Panc1 (cell line): ENCODE measurements around the gene LYZL2. TPM values are rescaled to one million over a fixed set of nuclear protein-coding genes. Genes with fewer than 3 reads are reported as not detected.
"Not testable (repeated sequence)": the region's sequence is repeated elsewhere in the genome, so short reads cannot be mapped to it uniquely, and the experiment has no call there.

Experiments used
- ATAC-seq: fragments of 200-7000 bp; cut with Tn5 transposase; 2 replicates; pipeline ENCODE4 v1.9.1; 2020; ENCODE audit warnings: mild to moderate bottlenecking, moderate library complexity
- BruUV-seq: library from RNA; stranded (reverse); fragments of 400-500 nt; replicated peaks from 2 replicates; lab custom pipeline; 2021; lab: Mats Ljungman, UMichigan
- CTCF ChIA-PET: fragments of 300-600 bp; sonication (Branson Sonifier 250); formaldehyde crosslinking; loops from one replicate; lab custom pipeline; 2022; ENCODE audit warnings: antibody characterized with exemption; lab: Charles Lee
- POLR2A ChIA-PET: fragments of 300-600 bp; sonication (Branson Sonifier 250); formaldehyde crosslinking; loops from one replicate; lab custom pipeline; 2022; ENCODE audit warnings: antibody characterized with exemption; lab: Charles Lee
- DNase-seq: peaks from one replicate; pipeline ENCODE4 v3.0.0-alpha.2; 2010; ENCODE audit warnings: low read depth, low spot score
- H3K27ac ChIP-seq: 2 replicates; pipeline ENCODE4 v1.5.1; 2011; ENCODE audit warnings: mild to moderate bottlenecking, low read length, inconsistent platforms
- H3K27me3 ChIP-seq: fragments of 200-500 bp; sonication (Bioruptor generic); 2 replicates; pipeline ENCODE4 v1.6.0; 2014; ENCODE audit warnings: low read length, inconsistent platforms; ENCODE audit not compliant: control insufficient read depth, insufficient read depth
- H3K36me3 ChIP-seq: fragments of 200-500 bp; sonication (Bioruptor generic); 2 replicates; pipeline ENCODE4 v1.5.1; 2014; ENCODE audit warnings: inconsistent platforms, mild to moderate bottlenecking, low read length, moderate library complexity; ENCODE audit not compliant: control insufficient read depth, insufficient read depth
- H3K4me1 ChIP-seq: 2 replicates; pipeline ENCODE4 v1.5.1; 2011; ENCODE audit warnings: inconsistent platforms, mild to moderate bottlenecking, low read length, moderate library complexity; ENCODE audit not compliant: control insufficient read depth, insufficient read depth
- H3K4me3 ChIP-seq, 2 experiments: 2 replicates each; pipeline ENCODE4 v1.5.1; 2011 to 2012; ENCODE audit warnings: low read depth in 2 of 2, low read length in 2 of 2, mild to moderate bottlenecking in 2 of 2, inconsistent platforms in 1 of 2, moderate library complexity in 1 of 2
- H3K9me3 ChIP-seq: fragments of 200-500 bp; sonication (Bioruptor generic); 2 replicates; pipeline ENCODE4 v1.5.1; 2014; ENCODE audit warnings: low read depth, mild to moderate bottlenecking, inconsistent platforms, low read length, moderate library complexity; ENCODE audit not compliant: control insufficient read depth, insufficient read depth
- POLR2AphosphoS5 ChIP-seq: IDR thresholded peaks from 2 replicates; pipeline ENCODE4 v1.6.1; 2012; ENCODE audit warnings: mild to moderate bottlenecking, low read depth, low read length, moderate library complexity
- SIN3A ChIP-seq: IDR thresholded peaks from 2 replicates; pipeline ENCODE4 v1.6.1; 2012; ENCODE audit warnings: low read depth, mild to moderate bottlenecking, low read length, moderate library complexity, borderline replicate concordance; ENCODE audit not compliant: insufficient read depth
- TCF7L2 ChIP-seq: IDR thresholded peaks from 2 replicates; pipeline ENCODE4 v1.6.1; 2011; ENCODE audit warnings: mild to moderate bottlenecking, low read depth, low read length, inconsistent platforms
- in situ Hi-C: cut with HindIII; loops from 2 replicates; pipeline ENCODE4 v1.10.0; 2016; ENCODE audit warnings: low sequenced_read_pairs, low pct_unique_long_range_greater_than_20kb
- intact Hi-C: fragments of 100-400 bp; cut with micrococcal nuclease; formaldehyde crosslinking; loops from one replicate; pipeline ENCODE4 v1.10.0; 2022; ENCODE audit not compliant: unreplicated experiment
- total RNA-seq: library from RNA; stranded (reverse); gene quantifications from one replicate; pipeline ENCODE4 v1.2.1, GENCODE V29; 2021; ENCODE audit not compliant: unreplicated experiment
- TF ChIP-seq, protein P1 (sequence below), 2 experiments: IDR thresholded peaks; 2 replicates each; pipeline ENCODE4 v1.6.1; 2011 to 2012; ENCODE audit warnings: low read depth in 2 of 2, control low read depth in 1 of 2, low read length in 1 of 2, mild to moderate bottlenecking in 1 of 2, moderate library complexity in 1 of 2; ENCODE audit not compliant: insufficient read depth in 1 of 2
- TF ChIP-seq, protein P2 (sequence below): fragments of 450-650 bp; IDR thresholded peaks from 2 replicates; pipeline ENCODE4 v1.5.1; 2017; ENCODE audit warnings: mild to moderate bottlenecking

The LYZL2 gene
- total RNA-seq, 1 experiment from 2014 or later = not detected

GRCh38 chr10:30675791-30676718 is 46.5 kb upstream of the LYZL2 start:
- intact Hi-C loops (no loop called here), in situ Hi-C loops (no loop called here)
- no peak for TF ChIP-seq POLR2AphosphoS5
- TF ChIP-seq, protein P1, sequence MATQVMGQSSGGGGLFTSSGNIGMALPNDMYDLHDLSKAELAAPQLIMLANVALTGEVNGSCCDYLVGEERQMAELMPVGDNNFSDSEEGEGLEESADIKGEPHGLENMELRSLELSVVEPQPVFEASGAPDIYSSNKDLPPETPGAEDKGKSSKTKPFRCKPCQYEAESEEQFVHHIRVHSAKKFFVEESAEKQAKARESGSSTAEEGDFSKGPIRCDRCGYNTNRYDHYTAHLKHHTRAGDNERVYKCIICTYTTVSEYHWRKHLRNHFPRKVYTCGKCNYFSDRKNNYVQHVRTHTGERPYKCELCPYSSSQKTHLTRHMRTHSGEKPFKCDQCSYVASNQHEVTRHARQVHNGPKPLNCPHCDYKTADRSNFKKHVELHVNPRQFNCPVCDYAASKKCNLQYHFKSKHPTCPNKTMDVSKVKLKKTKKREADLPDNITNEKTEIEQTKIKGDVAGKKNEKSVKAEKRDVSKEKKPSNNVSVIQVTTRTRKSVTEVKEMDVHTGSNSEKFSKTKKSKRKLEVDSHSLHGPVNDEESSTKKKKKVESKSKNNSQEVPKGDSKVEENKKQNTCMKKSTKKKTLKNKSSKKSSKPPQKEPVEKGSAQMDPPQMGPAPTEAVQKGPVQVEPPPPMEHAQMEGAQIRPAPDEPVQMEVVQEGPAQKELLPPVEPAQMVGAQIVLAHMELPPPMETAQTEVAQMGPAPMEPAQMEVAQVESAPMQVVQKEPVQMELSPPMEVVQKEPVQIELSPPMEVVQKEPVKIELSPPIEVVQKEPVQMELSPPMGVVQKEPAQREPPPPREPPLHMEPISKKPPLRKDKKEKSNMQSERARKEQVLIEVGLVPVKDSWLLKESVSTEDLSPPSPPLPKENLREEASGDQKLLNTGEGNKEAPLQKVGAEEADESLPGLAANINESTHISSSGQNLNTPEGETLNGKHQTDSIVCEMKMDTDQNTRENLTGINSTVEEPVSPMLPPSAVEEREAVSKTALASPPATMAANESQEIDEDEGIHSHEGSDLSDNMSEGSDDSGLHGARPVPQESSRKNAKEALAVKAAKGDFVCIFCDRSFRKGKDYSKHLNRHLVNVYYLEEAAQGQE (IDR thresholded peaks at IDR 0.05; ENCODE audit: insufficient read depth in 1 of 2, low read depth in 2 of 2, low read length in 1 of 2) = no peak
- TF ChIP-seq, protein P2, sequence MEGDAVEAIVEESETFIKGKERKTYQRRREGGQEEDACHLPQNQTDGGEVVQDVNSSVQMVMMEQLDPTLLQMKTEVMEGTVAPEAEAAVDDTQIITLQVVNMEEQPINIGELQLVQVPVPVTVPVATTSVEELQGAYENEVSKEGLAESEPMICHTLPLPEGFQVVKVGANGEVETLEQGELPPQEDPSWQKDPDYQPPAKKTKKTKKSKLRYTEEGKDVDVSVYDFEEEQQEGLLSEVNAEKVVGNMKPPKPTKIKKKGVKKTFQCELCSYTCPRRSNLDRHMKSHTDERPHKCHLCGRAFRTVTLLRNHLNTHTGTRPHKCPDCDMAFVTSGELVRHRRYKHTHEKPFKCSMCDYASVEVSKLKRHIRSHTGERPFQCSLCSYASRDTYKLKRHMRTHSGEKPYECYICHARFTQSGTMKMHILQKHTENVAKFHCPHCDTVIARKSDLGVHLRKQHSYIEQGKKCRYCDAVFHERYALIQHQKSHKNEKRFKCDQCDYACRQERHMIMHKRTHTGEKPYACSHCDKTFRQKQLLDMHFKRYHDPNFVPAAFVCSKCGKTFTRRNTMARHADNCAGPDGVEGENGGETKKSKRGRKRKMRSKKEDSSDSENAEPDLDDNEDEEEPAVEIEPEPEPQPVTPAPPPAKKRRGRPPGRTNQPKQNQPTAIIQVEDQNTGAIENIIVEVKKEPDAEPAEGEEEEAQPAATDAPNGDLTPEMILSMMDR = no peak
- no peak for TF ChIP-seq TCF7L2
- no peak for TF ChIP-seq SIN3A
- Histone ChIP-seq H3K27me3 (no peaks in the 10 kb centered on the region), H3K9me3 (no peaks in the 10 kb centered on the region), H3K36me3 (no peaks in the 10 kb centered on the region), H3K4me3 (no peak overlapping the region), H3K4me1 (no peaks in the 10 kb centered on the region), H3K27ac (no peak overlapping the region)
- no TSS peak for BruUV-seq
- ATAC-seq (no peak), DNase-seq (no peak)
- POLR2A ChIA-PET = no interaction called here
- CTCF ChIA-PET = no interaction called here

GRCh38 chr10:30674796-30675195 is 45.2 kb upstream of the LYZL2 start:
- Histone ChIP-seq H3K27me3 (no peaks in the 10 kb centered on the region), H3K9me3 (no peaks in the 10 kb centered on the region), H3K36me3 (no peaks in the 10 kb centered on the region), H3K4me1 (no peaks in the 10 kb centered on the region; the same call in 1 of the 2 replicates), H3K4me3 (no peak overlapping the region), H3K27ac (no peak overlapping the region)
- in situ Hi-C loops (no loop called here), intact Hi-C loops (no loop called here)
- ATAC-seq = no peak
- CTCF ChIA-PET = no interaction called here
- TF ChIP-seq SIN3A = no peak
- TF ChIP-seq, protein P2 = no peak
- TF ChIP-seq POLR2AphosphoS5 = no peak
- no peak for TF ChIP-seq TCF7L2
- TF ChIP-seq, protein P1 (IDR thresholded peaks at IDR 0.05; ENCODE audit: insufficient read depth in 1 of 2, low read depth in 2 of 2, low read length in 1 of 2) = no peak
- POLR2A ChIA-PET = no interaction called here
- BruUV-seq = no TSS peak
- no peak for DNase-seq

- H3K9me3 ChIP-seq, in situ Hi-C loops, POLR2A ChIA-PET, ATAC-seq, DNase-seq, CTCF ChIA-PET, H3K27me3 ChIP-seq, H3K36me3 ChIP-seq, H3K4me1 ChIP-seq, intact Hi-C loops, H3K27ac ChIP-seq, H3K4me3 ChIP-seq: not testable (repeated sequence)
- BruUV-seq = TSS peak; percentile 94
Measured at GRCh38 chr10:30673262-30673661, 43.7 kb upstream of the LYZL2 start.
